ENCODE results near the gene OGDH.

Gene OGDH

DNA sequence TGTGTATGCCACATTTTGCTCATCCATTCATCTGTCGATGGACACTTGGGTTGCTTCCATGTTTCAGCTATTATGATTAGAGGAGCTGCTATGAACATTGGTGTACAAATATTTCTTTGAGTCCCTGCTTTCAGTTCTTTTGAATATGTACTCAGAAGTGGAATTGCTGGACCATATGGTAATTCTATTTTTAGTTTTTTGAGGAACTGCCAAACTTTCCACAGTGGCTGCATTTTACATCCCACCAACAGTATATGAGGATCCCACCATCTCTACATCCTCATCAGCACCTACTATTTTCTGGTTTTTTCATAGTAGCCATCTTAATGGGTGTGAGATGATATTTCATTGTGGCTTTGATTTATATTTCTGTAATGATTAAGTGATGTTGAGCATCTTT lies 97.5 kb downstream of the OGDH start (continued):
- TF ChIP-seq ELK4 (IDR thresholded peaks at IDR 0.05; ENCODE audit: borderline replicate concordance, low read depth, low read length) (no peak), ZNF701 (tag by site-specific recombination; IDR thresholded peaks at IDR 0.05) (no peak), ZIC2 (tag by site-specific recombination; IDR thresholded peaks at IDR 0.05) (no peak), ZNF133 (tag by site-specific recombination; IDR thresholded peaks at IDR 0.05) (no peak)

GRCh38 chr7:44705434-44705833 lies 99.0 kb downstream of the OGDH start:
- Histone ChIP-seq H3K4me1 (ENCODE audit: control insufficient read depth, insufficient read depth, low read length) (no peaks in the 10 kb centered on the region), H3K36me3 (ENCODE audit: control insufficient read depth in 2 of 2, insufficient read depth in 1 of 2, low read length in 2 of 2) (peaks cover 0 to 12% of the 10 kb centered on the region in 2 experiments; a peak in 1 of 3 replicates), H3K4me3 (ENCODE audit: low read depth, low read length) (no peak overlapping the region), H3K27ac (ENCODE audit: extremely low read depth, low read depth, low read length) (no peak overlapping the region), H3K9me3 (ENCODE audit: control insufficient read depth, insufficient read depth, low read depth, low read length) (no peaks in the 10 kb centered on the region)
- ChIA-PET POLR2A (no interaction called here), CTCF (interaction anchor here (0.7 kb wide), 1 partner anchor 406 kb away, joined by 3 read pairs; the partner anchor contains the start of gene TBRG4)
- TF ChIP-seq ZBTB21 (tag by site-specific recombination; IDR thresholded peaks at IDR 0.05) (no peak), ZNF610 (tag by site-specific recombination; IDR thresholded peaks at IDR 0.05; ENCODE audit: borderline replicate concordance) (no peak), ZNF777 (tag by site-specific recombination; IDR thresholded peaks at IDR 0.05; ENCODE audit: borderline replicate concordance) (no peak), ZFP41 (tag by site-specific recombination; IDR thresholded peaks at IDR 0.05; ENCODE audit: borderline replicate concordance) (no peak), ZNF211 (tag by site-specific recombination; IDR thresholded peaks at IDR 0.05; ENCODE audit: low read depth) (no peak)

GRCh38 chr7:44706788-44707557 lies 100.5 kb downstream of the OGDH start:
- no peaks in the 10 kb centered on the region for H3K9me3 ChIP-seq (ENCODE audit: control insufficient read depth, insufficient read depth, low read depth, low read length)
- TF ChIP-seq ZNF16 (tag by site-specific recombination; IDR thresholded peaks at IDR 0.05; ENCODE audit: low read depth), result no peak
- no peak for TF ChIP-seq KLF9 (tag by site-specific recombination; IDR thresholded peaks at IDR 0.05; ENCODE audit: low read depth)
- TF ChIP-seq ZNF350 (tag by site-specific recombination; IDR thresholded peaks at IDR 0.05), result no peak
- TF ChIP-seq ZNF37A (tag by site-specific recombination; IDR thresholded peaks at IDR 0.05), result no peak
- TF ChIP-seq ZNF433 (tag by site-specific recombination; IDR thresholded peaks at IDR 0.05; ENCODE audit: low read depth), result no peak
- TF ChIP-seq ZNF501 (tag by site-specific recombination; IDR thresholded peaks at IDR 0.05), result no peak
- TF ChIP-seq SCRT2 (tag by site-specific recombination; IDR thresholded peaks at IDR 0.05), result no peak
- TF ChIP-seq ZNF664 (tag by site-specific recombination; IDR thresholded peaks at IDR 0.05), result no peak
- no peak for TF ChIP-seq ZNF639 (tag by site-specific recombination; IDR thresholded peaks at IDR 0.05)
- TF ChIP-seq ZNF768 (tag by site-specific recombination; IDR thresholded peaks at IDR 0.05), result no peak
- TF ChIP-seq ZNF529 (tag by site-specific recombination; IDR thresholded peaks at IDR 0.05; ENCODE audit: insufficient replicate concordance), result no peak
- no peak for TF ChIP-seq ZNF776 (tag by site-specific recombination; IDR thresholded peaks at IDR 0.05; ENCODE audit: borderline replicate concordance)
- H3K4me1 ChIP-seq (ENCODE audit: control insufficient read depth, insufficient read depth, low read length), result no peaks in the 10 kb centered on the region
- peaks cover 0 to 12% of the 10 kb centered on the region in 2 experiments; a peak in 1 of 3 replicates for H3K36me3 ChIP-seq (ENCODE audit: control insufficient read depth in 2 of 2, insufficient read depth in 1 of 2, low read length in 2 of 2)
- no peak overlapping the region for H3K4me3 ChIP-seq (ENCODE audit: low read depth, low read length)
- no peak overlapping the region for H3K27ac ChIP-seq (ENCODE audit: extremely low read depth, low read depth, low read length)
- ChIA-PET POLR2A (no interaction called here), CTCF (interaction anchor here (0.7 kb wide), 1 partner anchor 38 kb away, joined by 3 read pairs; no protein-coding TSS in a partner anchor)
